Epidermal melanocyte (primary cell): ENCODE measurements around the gene FAM156A.
"Not testable (repeated sequence)": the region's sequence is repeated elsewhere in the genome, so short reads cannot be mapped to it uniquely, and the experiment has no call there.

ENCODE experiments used
- DNase-seq: peaks from one replicate; pipeline ENCODE4 v3.0.0; 2011; ENCODE audit warnings: low spot score; ENCODE audit not compliant: insufficient read length

The FAM156A gene

DNA sequence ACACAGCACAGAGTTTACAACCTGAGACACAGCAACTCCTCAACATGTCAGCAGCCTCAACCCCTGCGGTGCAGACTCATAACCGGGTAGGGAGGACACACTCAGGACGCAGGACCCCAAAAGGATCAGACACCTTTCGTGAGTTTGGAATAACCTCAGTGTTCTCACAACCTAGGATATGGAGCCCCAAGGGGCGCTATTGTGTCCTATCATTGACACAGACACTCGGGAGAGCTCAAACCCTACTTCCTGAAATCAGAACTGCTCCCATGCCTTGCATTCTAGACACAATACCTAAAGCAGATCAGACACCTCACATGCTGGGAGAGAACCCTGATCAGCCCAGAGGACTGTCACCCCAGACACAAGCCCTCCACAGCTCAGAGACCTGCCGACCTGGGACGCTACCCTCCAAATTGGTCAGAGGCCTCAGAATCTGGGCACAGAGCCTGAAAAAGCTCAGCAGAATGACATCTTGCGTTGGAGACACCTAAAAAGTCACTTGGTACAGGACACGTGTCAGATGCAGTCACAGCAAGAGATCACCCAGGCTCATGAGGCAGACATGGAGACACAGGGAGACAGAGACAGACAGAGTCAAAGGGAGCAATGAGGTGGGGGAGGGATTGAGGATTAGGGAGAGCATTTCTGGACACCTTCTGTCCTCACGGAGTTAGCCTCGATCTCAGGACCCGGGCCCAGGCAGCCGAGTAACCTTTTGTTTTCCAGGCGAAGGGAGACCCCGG is 8.8 kb upstream of the FAM156A start:
- not testable (repeated sequence) for DNase-seq

DNA sequence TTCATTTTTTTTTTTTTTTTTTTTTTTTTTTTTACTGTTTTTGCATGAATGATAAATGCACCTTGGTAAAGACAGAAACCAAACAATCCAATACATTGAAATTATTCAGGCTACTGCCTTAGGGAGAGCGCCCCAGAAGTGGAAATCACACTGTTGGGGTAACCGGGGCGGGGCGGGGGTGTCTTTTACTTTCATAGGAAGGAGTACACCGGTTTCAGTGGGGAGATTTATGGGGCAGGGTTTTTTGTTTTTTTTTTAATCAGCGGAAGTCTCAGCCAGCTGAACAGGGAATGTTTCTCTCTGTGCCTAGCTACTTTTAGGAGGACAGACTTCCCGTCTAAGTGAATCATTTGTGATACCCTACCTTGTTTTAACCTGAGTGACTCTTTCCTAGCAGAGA is 643 bp upstream of the FAM156A start:
- not testable (repeated sequence) for DNase-seq

- DNase-seq, result not testable (repeated sequence)
Measured at GRCh38 chrX:52949884-52950283, 8.4 kb downstream of the FAM156A start.

- not testable (repeated sequence) for DNase-seq
Measured at GRCh38 chrX:52949325-52949724, 9.0 kb downstream of the FAM156A start.

DNA sequence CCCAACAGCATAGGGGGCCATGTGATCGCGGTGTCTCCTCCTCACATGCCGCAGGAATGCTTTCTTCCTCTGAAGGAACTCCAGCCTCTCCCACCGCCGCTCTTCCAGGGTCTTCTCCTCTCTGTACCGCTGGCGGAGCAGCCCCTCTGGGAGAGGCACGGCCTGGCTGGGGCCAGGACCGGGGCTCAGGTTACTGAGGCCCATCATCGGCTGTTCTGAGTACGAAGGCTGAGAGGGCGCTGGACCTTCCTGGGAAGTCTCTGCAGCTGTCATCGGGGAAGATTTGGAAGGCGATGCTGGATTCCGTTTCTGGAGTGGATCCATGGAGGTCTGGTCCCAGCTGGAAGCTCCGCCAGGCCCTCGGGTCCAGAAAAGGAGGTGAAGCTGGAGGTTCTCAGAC is 10.1 kb downstream of the FAM156A start:
- not testable (repeated sequence) for DNase-seq

GRCh38 chrX:52947501-52947900 is 10.8 kb downstream of the FAM156A start:
- DNase-seq, result not testable (repeated sequence)

DNA sequence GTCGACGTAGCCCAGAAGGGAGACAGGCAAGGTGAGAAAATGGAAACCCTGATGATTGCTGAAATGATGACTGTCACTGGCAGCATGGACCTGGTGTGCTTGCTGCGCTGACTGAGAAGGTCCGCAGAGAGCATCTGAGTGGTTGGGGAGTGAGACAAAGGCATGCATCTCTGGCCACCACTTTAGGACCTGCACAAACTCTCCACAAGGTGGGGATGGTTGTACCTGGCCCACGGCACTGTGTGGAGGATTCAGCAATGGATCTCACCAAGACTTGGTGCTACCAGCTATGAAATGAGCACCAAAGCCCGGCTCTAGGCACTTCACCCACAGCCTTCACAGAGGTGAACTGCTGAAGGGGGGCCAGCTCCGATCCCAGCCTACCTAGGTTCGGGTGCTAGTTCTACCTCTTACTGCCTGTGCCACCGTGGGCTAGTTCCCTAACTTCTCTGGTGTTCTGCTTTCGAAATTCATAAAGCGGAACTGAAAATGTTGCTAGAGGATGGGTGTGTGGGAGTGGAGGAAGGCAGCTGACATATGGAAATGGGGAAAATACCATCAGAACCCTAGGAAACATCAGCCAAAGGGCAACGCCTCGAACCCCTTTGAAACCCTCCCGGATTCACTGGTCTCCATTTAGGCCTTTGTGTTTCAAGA is 12.4 kb downstream of the FAM156A start:
- not testable (repeated sequence) for DNase-seq

GRCh38 chrX:52941728-52942127 is 16.6 kb downstream of the FAM156A start:
- not testable (repeated sequence) for DNase-seq

DNA sequence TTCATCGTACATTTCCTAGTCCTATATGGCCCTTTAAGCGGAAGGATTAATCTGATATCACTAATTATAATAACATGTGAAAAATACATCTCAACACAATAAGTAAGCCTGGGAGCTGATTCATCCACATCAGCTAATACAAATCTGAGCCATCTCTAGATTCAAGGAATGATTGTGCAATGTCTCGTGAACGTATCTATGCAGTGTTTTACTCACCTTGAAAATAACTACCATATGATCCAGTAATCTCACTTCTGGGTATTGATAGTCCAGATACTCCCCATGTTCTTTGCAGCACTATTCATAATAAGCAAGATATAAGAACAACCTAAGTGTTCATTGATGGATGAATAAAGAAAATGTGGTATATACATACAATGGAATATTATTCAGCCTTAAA is 17.6 kb downstream of the FAM156A start:
- not testable (repeated sequence) for DNase-seq

- not testable (repeated sequence) for DNase-seq
Measured at GRCh38 chrX:52935470-52935784, 22.9 kb downstream of the FAM156A start.

DNA sequence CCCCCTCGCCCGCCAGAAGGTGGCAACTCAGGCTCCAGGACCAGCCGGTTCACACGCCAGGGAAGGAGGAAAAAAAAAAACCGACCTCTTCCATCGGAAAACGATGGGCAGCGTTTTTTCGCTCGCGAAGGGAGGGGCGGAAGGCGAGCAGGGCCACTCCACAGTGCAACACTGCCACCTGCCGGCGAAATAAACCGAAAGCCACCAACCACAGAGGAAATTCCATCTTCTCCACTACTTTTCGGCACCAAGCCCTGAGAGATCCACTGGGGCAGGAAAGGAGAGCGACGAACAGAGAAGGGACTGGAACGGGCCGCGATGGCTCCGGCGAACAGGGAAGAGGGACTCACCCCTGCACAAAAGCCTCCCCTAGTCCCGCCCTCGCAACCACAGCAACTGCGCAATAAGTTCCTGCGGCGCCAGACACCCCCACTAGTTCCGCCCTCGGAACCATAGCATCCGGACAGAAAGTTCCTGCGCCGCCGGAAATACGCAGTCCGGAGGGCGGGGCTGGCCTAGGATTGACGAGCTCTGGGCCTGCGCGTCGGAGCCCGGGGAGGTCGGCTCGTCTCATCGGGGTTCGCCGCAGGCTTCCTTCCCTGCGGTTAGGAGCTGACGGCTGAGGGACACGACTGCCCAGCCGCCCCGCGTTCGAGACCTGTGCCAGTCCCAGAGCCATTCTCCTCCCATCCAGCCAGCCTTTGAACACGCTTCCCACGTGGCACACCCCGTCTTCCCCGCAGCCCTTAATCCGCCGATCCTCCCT is 23.4 kb downstream of the FAM156A start:
- peak; percentile 59 for DNase-seq

- no peak for DNase-seq
Measured at GRCh38 chrX:52933976-52934703, 24.2 kb downstream of the FAM156A start.

- no peak for DNase-seq
Measured at GRCh38 chrX:52933213-52933612, 25.1 kb downstream of the FAM156A start.

GRCh38 chrX:52930214-52930613 is 28.1 kb downstream of the FAM156A start:
- not testable (repeated sequence) for DNase-seq

DNA sequence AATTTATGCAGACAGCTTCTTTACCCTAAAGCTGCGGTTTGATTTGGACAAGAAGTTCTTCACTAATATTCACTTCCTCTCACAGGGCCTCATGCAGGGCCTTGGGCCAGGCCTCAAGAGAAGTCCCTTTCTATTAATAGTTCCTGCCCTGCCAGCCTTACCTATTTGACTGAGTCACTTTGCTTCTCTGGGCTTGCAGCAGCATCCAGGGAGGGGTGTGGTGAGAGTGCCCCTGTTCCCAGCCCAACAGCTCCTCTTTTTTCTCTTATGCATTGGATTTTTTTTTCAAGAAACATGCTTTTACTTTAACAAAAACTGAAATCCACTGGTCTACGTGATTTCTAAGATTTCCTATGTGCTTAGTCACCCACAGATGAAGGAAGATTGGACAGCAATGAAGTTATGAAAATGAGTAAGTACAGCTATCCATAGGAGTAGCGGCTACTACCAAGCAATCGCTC is 34.5 kb downstream of the FAM156A start:
- no peak for DNase-seq

- not testable (repeated sequence) for DNase-seq
Measured at GRCh38 chrX:52914704-52915103, 43.6 kb downstream of the FAM156A start.

- DNase-seq, result not testable (repeated sequence)
Measured at GRCh38 chrX:52913681-52914080, 44.6 kb downstream of the FAM156A start.

GRCh38 chrX:52909313-52909969 is 48.9 kb downstream of the FAM156A start:
- not testable (repeated sequence) for DNase-seq

DNA sequence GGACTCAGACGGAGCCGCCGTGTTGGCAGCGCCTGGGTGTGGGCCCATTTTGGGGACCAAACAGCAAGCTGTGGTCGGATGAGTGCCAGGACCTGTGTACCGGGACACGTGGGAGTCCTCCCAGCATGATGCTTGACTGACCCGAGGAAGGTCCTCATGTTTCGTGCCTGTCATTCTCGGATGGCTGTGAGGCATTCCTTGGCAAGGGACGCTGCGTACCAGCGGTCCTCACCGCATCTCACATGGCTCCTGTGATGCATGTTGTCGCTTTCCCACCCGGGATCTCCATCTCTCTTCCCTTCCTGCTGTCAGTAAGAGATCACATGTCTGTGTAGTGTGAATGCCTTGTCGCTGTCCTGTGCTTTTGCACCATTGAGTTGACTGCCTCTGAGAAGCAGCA is 50.4 kb downstream of the FAM156A start:
- not testable (repeated sequence) for DNase-seq

GRCh38 chrX:52907137-52907536 is 51.2 kb downstream of the FAM156A start:
- not testable (repeated sequence) for DNase-seq

DNA sequence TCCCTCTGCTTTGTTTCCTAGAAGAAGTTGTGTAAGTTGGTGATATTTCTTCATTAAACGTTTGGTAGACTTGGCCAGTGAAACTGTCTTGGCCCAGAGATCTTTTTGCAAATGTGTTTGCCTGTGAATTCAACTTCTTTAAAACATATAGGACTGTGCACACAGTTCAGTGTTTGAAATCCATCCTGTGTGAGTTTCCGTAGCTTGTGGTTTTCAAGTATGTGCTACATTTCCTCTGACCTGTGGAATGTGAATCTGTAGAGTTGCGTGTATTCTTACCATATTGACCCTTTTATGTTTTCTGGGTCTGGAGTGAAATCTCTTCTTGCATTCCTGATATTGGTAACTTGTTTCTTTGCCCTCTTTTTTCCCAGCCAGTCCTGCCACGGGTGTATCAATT is 52.2 kb downstream of the FAM156A start:
- DNase-seq, result not testable (repeated sequence)
